Uterus (tissue), 4 donors: Measurements from ENCODE around the gene CDYL2. TPM values are rescaled to one million over a fixed set of nuclear protein-coding genes. Genes with fewer than 3 reads are reported as not detected.

Experiments used
- DNase-seq, 2 donors: peaks; one replicate each; pipeline ENCODE4 v3.0.0-alpha.2; 2019 to 2020
- H3K27ac ChIP-seq, 2 donors: fragments of 200-600 bp; sonication (generic); 1 replicate in 1 of 2; 2 replicates in 1 of 2; pipeline ENCODE4 v1.5.1; 2016 to 2018
- H3K27me3 ChIP-seq, 2 donors: fragments of 200-600 bp; sonication (generic); one replicate each; pipeline ENCODE4 v1.5.1; 2018 to 2019; ENCODE audit warnings: control low read depth in 1 of 2
- H3K36me3 ChIP-seq, 2 donors: fragments of 200-600 bp; sonication (generic); one replicate each; pipeline ENCODE4 v1.5.1; 2019; ENCODE audit warnings: control low read depth in 1 of 2
- H3K4me1 ChIP-seq, 2 donors: fragments of 200-600 bp; sonication (generic); one replicate each; pipeline ENCODE4 v1.5.1; 2018 to 2019; ENCODE audit warnings: control low read depth in 1 of 2
- H3K4me3 ChIP-seq, 2 donors: fragments of 200-600 bp; sonication (generic); 1 replicate in 1 of 2; 2 replicates in 1 of 2; pipeline ENCODE4 v1.5.1; 2018 to 2019; ENCODE audit warnings: mild to moderate bottlenecking in 1 of 2
- H3K9me3 ChIP-seq, 2 donors: fragments of 200-600 bp; sonication (generic); one replicate each; pipeline ENCODE4 v1.5.1; 2019; ENCODE audit warnings: control low read depth in 1 of 2
- POLR2A ChIP-seq, 2 donors: fragments of 450-650 bp; IDR thresholded peaks; one replicate each; pipeline ENCODE4 v1.6.1; 2016; ENCODE audit warnings: antibody characterized with exemption in 2 of 2, mild to moderate bottlenecking in 1 of 2, moderate library complexity in 1 of 2
- intact Hi-C: fragments of 100-400 bp; cut with DNase I; formaldehyde crosslinking; loops from one replicate; pipeline ENCODE4 v1.15.1; 2023; ENCODE audit warnings: low total_unique reads
- total RNA-seq, 4 donors: library from RNA; depleted of rRNA in 3 of 4; stranded (reverse); fragments of >200 nt in 3 of 4; gene quantifications; one replicate each; pipeline versions ENCODE4 v1.1.0 to v1.2.4, GENCODE V29; 2014 to 2023
- TF ChIP-seq, protein P1 (sequence below), 4 experiments: fragments of 200-600 bp in 2 of 4; fragments of 450-650 bp in 2 of 4; sonication (generic) in 2 of 4; IDR thresholded peaks; one replicate each; pipeline ENCODE4 v1.5.1; 2016 to 2019; ENCODE audit warnings: antibody characterized with exemption in 4 of 4, mild to moderate bottlenecking in 2 of 4, moderate library complexity in 1 of 4
- donor health status: DM: yes; HTN: yes; CAD: no.

The CDYL2 gene
- total RNA-seq, 4 donors from 2014 or later = 2.3 to 9.1 (median 5.1) TPM

DNA sequence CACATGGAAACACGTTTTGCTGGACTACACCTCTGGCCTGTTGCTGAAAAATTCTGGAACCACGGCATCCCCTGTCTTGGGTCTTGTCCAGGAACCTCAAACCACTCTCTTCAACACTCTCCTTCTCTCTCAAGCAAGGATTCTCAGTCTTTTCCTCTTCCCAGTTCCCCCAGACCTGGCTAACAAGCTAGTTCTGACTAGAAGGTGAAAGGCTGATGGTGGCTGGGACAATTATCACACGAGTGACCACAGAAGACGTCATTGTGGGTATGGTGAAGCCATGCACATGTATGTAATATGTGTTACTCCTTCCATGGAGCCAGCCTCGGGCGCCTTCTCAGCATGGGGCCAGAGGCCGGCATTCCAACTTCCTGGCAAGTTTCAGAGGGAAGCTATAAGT is 123.0 kb downstream of the CDYL2 start:
- Histone ChIP-seq H3K27me3 (no peaks in the 10 kb centered on the region), H3K36me3 (no peaks in the 10 kb centered on the region)

GRCh38 chr16:80680839-80681238 is 123.6 kb downstream of the CDYL2 start:
- H3K9me3 ChIP-seq = no peaks in the 10 kb centered on the region
- no peaks in the 10 kb centered on the region for H3K27me3 ChIP-seq
- no peak overlapping the region for H3K4me3 ChIP-seq
- H3K36me3 ChIP-seq = no peaks in the 10 kb centered on the region
- TF ChIP-seq, protein P1, sequence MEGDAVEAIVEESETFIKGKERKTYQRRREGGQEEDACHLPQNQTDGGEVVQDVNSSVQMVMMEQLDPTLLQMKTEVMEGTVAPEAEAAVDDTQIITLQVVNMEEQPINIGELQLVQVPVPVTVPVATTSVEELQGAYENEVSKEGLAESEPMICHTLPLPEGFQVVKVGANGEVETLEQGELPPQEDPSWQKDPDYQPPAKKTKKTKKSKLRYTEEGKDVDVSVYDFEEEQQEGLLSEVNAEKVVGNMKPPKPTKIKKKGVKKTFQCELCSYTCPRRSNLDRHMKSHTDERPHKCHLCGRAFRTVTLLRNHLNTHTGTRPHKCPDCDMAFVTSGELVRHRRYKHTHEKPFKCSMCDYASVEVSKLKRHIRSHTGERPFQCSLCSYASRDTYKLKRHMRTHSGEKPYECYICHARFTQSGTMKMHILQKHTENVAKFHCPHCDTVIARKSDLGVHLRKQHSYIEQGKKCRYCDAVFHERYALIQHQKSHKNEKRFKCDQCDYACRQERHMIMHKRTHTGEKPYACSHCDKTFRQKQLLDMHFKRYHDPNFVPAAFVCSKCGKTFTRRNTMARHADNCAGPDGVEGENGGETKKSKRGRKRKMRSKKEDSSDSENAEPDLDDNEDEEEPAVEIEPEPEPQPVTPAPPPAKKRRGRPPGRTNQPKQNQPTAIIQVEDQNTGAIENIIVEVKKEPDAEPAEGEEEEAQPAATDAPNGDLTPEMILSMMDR (IDR thresholded peaks at IDR 0.05) = no peak
- no peak for TF ChIP-seq POLR2A (IDR thresholded peaks at IDR 0.05)
- no peak for DNase-seq
- no peaks in the 10 kb centered on the region for H3K4me1 ChIP-seq
- intact Hi-C loops = no loop called here
- no peak overlapping the region for H3K27ac ChIP-seq

More for the DNA sequence above, 123.0 kb downstream of the CDYL2 start:
- Histone ChIP-seq H3K4me1 (no peaks in the 10 kb centered on the region), H3K4me3 (no peak overlapping the region), H3K27ac (no peak overlapping the region), H3K9me3 (no peaks in the 10 kb centered on the region)
- TF ChIP-seq, protein P1 (IDR thresholded peaks at IDR 0.05) = no peak
- no peak for TF ChIP-seq POLR2A (IDR thresholded peaks at IDR 0.05)
- intact Hi-C loops = no loop called here
- no peak for DNase-seq

GRCh38 chr16:80680046-80680445 is 124.4 kb downstream of the CDYL2 start:
- Histone ChIP-seq H3K27ac (no peak overlapping the region), H3K27me3 (no peaks in the 10 kb centered on the region), H3K36me3 (no peaks in the 10 kb centered on the region), H3K4me1 (no peaks in the 10 kb centered on the region), H3K4me3 (no peak overlapping the region), H3K9me3 (no peaks in the 10 kb centered on the region)
- no peak for DNase-seq
- TF ChIP-seq POLR2A (IDR thresholded peaks at IDR 0.05) = no peak
- TF ChIP-seq, protein P1 (IDR thresholded peaks at IDR 0.05) = no peak
- intact Hi-C loops = no loop called here

GRCh38 chr16:80674884-80675283 is 129.5 kb downstream of the CDYL2 start:
- TF ChIP-seq, protein P1 (IDR thresholded peaks at IDR 0.05) = no peak
- no peak for TF ChIP-seq POLR2A (IDR thresholded peaks at IDR 0.05)
- H3K36me3 ChIP-seq = no peaks in the 10 kb centered on the region
- H3K27ac ChIP-seq = no peak overlapping the region
- H3K4me1 ChIP-seq = no peaks in the 10 kb centered on the region
- intact Hi-C loops = no loop called here
- H3K4me3 ChIP-seq = no peak overlapping the region
- DNase-seq = no peak
- no peaks in the 10 kb centered on the region for H3K9me3 ChIP-seq
- no peaks in the 10 kb centered on the region for H3K27me3 ChIP-seq

DNA sequence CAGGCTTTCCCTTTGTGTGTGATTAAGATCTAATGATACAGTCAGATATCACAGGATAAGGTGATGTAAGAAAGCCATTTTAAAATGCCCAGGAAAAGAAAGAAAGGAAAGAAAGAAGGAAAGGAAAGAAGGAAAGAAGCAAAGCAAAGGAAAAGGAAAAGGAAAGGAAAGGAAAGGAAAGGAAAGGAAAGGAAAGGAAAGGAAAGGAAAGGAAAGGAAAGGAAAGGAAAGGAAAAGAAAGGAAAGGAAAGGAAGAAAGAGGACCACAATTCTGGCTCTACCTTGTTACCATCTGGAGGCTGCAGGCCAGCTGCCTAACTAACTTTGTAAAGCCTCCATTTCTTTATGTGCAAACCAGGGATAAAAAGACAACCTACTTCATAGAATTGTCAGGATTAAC is 132.0 kb downstream of the CDYL2 start:
- Histone ChIP-seq H3K4me1 (no peaks in the 10 kb centered on the region), H3K27ac (no peak overlapping the region), H3K4me3 (no peak overlapping the region), H3K9me3 (no peaks in the 10 kb centered on the region), H3K36me3 (no peaks in the 10 kb centered on the region), H3K27me3 (no peaks in the 10 kb centered on the region)
- TF ChIP-seq, protein P1 (IDR thresholded peaks at IDR 0.05) = no peak
- TF ChIP-seq POLR2A (IDR thresholded peaks at IDR 0.05) = no peak
- no peak for DNase-seq
- intact Hi-C loops = no loop called here
